ENCODE results near the gene BOLA3.
"Not testable (repeated sequence)": the region's sequence is repeated elsewhere in the genome, so short reads cannot be mapped to it uniquely, and the experiment has no call there.

The BOLA3 gene

DNA sequence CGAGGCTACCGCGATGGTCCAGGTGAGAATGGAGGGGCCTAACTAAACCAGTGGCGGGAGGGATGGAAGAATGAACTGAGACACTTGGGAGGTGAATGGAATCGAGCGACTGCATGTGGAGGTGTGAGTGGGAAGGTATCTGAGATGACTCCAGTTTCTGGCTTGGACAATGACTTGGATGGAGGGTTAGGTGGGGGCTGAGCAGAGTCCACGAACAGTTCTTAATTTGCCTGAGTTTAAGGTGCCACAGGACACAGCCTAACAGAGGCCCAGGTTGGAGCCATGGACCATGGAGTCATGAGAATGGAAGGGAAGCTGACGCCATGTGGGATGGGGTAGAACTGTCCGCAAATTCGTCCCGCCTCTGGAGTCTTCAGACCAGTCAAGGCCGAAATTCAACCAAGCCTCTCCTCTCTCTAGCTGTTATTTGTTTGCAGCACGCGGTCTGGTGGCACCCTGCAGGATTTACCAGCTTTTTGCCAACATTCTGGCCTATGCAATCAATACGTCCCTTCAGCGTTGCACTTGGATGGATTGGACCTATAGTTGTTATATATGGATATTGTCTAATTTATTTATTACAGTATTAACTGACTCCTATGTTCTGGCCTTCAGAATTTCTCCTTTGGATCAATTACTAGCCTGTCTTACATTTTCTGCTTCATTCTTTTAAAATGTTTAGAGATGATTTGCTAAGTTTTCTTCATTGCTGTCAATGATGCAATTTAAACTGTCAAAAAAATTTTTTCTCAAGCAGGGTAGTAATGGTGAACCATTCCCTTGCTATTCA, 940 bp upstream of the BOLA3 start:
- DNase-seq = no peak

DNA sequence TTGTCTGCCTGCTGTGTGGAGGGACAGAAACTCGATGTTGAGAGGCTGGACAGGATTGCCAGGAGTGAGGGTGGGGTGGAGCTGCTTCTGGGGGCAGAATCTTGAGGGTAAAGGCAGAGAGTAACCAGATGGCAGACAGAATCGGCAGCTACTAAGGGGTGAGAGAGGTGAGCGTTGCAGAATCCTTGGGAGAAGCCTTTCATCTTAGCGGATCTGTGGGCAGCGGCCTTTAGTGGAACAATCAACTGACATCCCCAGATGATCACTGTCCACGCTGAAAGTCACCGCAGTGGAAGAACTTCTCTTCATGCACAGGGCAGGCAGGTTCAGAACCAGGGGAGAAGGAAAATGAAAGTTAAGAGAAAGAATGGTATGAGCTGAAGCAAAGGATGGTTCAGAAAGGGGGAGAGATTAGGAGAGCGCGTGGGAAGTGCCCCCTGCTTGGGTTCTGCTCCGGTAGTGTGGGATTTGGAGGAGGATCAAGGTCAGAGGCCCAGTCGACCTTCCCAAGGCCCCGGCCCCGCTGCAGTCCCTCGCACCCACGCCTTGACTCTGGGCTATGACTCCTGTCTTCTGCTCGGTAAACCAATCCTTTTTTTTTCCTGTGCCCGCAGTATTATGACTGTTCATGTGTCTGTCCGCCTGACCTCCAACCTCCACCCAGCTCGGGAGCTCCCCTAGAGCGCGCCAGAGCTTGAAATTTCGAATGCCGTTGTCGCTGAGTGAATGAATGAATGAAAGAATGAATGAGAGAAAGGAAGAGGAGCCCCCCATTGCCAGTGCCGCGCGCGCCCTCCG, 584 bp downstream of the BOLA3 start:
- DNase-seq = no peak

DNA sequence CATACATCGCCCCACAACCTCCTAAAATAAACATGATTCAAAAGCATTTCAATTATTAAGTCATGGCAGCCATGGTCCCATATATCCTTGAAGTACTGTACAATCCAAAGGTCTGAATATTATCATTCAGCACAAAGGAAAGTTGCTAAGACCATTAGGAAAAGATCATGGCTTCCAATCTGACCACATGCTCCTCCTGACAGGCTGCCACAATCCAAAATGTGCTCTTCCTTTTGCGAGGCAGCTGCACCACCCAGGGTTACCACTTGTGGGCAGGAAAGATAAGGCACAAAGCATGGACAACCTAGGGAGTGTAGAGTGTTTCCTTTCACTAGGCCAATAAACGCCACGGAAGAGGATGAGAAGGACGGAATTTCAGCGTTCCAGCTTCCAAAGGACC, 5.4 kb downstream of the BOLA3 start:
- no peak for DNase-seq

DNA sequence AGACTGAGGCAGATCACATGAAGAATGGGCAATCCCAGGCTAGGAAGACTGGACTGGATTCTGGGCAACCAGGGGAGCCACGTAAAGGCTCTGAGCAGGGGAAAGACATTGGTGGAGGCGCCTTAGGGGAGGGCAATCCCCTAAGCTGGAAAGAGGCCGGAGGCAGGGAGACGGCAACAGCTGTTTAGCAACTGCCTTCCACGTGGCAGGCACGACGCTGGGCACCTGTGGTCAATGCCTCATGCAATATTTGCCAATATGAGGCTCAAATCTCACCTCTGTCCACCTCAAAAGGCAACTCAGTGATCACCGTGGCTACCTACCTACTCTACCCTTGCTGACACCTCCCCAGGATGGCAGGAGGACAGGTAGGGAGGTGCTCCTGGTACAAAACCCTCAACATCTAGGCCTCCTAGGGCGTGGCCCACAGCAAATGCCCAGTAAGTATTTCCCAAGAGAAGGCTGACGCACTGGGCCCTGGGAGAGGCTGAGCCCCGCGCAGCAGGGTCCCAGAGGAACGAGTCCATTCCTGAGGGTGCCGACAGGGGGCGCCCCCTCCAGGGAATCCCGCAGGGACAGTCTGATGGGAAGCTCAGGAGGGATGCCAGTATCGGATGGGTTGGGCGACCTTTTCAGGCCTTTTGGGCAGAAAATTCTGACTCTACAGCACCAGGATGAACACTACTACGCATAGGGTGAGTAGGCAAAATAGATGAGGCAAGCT, 8.9 kb downstream of the BOLA3 start:
- no peak for DNase-seq

DNA sequence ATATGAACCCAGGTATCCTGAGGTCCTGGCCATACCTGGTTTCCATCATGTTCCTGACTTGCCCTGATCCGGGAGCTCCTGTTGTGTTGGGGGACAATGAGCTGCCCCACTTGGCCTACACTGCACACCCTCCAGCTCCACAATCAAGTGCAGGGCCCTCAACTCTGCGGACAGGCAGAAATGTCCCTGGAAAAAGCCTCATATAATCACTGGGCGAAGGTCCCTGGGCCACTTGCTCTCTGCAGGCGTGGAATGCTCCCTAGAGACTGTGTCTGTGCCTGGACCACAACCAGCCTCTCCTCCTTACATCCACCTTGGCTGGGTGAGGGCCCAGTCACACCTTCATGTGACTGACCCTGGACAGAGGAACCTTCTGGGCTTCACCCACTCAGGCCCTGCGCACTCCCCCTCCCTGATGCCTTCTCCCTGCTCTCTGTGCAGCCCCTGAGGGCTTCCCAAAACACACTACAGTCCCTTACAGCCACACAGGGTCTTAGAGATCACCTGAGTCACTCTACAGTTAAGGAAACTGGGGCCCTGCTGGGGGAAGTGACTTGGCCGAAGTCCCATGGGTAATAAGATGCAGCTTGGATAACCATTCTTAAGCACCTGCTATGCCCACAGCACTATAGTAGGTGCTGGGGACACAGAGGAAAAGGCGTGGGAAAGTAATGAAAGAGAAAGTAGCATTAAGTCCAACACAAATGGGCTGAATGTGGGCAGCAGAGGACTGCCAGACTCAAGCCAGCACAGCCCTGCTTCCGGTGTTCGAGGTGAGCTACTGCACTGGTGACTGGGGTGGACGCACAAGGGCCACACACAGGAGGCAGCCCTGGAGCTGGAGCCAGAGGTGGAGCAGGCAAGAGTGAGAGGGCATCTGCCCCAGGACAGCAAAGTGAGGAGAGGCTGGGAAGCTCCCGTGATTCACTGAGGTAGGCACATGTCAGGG, 9.8 kb downstream of the BOLA3 start:
- DNase-seq = no peak

DNA sequence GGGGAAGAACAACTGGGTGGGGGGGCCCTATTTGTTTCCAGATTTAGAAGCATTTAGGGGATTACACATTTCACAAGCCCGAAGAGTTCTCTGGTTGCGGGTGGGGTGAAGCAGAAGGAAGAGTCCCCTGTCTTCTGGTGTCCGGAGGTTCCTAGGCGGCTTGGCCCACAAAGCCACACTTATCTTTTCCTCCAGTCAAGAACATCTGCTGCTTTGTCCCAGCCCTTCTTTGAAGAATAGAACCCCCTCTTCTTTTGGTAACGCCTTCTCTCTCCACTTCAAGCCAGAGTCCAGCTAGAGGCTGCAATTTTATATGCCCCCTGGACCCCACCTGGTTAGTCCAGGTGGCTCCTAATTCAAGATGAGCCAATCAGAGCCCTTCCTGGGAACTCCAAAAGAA, 15.8 kb downstream of the BOLA3 start:
- no peak for DNase-seq

DNA sequence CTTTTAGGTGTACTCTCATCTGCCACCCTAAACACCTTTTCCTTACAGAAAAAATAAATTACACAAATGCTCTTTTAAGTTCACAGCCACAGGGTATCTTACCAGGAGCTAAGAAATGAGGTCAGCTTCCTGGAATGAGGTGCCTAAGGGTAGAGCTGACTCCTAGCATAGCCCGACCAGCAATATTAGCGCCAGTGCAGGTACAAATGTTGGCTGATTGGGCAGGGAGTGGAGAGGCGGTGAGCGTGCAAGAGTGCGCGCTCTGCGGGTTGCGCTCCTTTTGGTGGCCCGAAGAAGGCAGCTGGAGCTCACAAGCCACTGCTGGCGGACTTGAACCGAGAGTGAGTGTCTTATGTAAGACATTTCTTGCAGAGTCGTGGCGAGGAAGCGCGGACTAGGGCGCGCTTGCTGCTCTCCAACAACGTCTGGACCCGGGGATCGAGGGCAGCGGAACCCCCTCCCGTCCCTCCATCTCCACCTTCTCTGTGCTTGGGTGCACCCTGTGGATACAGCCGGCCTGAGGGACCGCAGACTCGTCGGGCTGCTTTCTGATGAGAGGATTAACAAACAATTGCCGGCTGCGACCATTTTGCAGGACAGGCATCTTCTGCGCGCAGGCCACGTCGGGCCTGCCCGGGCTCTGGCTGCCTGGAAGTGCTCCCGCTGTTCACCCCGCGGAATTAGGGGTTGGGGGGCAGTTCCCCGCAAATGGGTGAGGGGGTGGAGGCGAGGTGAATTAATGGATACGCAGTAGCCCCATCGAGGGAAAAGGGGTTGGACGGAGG, 17.3 kb downstream of the BOLA3 start:
- DNase-seq = no peak

DNA sequence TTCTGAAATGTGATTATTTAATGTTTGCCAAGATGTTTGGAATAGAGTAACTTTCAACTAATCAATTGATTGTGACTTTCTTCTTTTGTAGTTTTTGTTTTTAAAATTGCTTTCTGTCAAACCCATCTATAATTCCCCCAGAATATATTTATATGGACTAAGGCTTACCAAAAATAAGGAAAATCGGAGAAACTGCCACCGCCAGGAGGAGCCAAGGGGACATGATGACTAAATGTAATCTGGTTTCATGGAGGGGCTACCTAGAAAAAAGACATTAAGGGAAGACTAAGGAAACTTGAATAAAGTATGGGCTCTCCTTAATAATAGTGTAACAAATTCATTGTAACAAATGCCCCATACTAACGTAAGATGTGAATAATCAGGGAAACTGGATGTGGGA, 19.5 kb downstream of the BOLA3 start:
- no peak for DNase-seq

DNA sequence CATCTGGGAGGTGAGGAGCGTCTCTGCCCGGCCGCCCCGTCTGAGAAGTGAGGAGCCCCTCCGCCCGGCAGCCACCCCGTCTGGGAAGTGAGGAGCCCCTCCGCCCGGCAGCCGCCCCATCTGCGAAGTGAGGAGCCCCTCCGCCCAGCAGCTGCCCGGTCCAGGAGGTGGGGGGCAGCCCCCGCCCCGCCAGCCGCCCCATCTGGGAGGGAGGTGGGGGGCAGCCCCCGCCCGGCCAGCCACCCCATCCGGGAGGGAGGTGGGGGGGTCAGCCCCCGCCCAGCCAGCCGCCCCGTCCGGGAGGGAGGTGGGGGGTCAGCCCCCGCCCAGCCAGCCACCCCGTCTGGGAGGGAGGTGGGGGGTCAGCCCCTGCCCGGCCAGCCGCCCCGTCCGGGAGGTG, 23.8 kb downstream of the BOLA3 start:
- DNase-seq = not testable (repeated sequence)

DNA sequence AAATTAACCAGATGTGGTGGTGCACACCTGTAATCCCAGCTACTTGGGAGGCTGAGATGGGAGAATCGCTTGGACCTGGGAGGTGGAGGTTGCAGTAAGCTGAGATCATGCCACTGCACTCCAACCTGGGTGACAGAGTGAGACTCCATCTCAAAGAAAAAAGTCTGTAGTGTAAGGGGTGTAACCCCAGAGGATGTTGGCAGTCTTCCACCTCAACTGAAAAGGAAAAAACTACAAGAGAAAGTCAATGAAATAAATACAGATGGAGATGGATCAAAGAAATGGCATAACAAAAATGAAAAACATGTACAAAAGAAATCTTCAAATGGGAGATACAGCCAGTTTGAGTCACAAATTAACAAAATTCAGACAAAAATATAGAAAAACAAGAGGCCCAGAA, 25.9 kb downstream of the BOLA3 start:
- DNase-seq = not testable (repeated sequence)

DNA sequence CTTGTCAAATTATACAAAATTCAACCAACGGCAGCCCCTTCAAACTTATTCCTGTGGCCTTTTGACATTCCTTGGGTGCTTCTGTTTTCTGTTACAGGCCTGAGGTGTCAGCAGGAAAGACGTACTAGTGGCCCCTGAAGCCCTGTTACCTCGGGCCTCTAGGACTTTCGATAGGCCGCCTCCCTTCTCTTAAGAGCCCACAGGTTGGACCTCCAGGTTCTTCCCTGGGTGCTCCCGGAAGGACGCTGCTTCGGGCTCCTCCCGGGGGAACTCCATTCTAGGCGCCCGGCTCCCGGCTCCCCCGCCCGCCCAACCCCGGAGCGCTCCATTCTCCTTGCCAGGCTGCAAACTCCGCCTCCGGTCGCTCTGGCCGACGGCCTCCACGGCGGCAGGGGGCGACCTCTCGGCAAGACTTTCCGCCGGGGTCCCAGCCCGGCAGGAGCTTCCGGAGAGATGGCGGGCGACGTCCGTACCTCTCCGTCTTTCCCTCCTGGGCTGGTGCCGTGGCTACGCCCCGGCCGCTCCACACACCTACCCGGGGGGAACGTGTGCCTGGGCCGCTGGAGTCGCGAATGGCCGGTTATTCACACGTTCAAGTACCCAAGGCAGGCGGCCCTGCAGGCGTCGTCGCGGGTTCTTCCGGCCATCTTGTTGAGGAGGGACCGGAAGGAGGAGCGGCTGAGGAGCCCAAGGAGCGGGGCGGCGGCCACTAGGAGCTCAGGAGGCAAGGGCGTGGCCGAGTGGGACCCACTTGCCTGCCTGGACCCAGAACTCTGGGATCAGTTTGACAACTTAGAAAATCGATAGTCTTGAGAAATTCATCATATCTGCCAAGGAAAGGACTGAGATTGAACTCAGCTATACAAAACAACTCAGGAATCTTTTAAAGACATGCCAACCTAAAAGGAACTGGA, 27.5 kb downstream of the BOLA3 start:
- DNase-seq = peak; percentile 55 to 82 (median 72)

DNA sequence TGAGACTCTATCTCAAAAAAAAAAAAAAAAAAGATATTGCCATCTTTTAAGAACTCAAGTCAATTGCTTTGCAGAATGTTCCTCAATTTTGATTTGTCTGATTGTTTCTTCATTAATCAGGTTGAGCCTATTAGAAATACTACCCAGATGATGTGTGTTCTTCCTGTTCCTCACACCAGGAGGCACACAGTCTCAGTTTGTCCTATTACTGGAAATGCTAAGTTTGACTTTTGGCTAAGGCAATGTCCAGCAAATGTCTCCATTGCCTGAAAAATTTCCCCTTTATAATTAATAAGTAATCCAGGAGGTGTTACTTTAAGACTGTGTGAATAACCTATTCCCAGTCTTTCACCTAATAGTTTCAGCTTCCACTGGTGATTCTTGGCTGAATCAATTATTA, 28.4 kb downstream of the BOLA3 start:
- no peak for DNase-seq

DNA sequence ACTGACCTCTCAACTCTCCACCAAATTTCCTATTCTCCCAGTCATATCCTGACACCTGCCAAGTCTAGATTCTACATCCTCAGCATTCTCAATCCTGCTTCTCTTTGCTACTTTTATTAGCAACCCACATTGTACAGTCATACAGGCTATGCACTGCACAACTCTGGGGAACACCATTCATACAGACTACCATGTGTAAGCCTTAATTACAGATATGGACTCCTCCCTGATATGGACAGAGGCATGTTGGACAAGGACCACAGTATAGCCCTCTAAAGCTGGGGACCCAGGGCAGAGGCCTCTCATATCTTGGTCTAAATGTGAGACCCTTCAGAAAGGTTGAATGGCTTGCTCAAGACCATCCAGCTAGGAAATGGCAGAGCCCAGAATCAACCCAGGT, 36.3 kb downstream of the BOLA3 start:
- no peak for DNase-seq

DNA sequence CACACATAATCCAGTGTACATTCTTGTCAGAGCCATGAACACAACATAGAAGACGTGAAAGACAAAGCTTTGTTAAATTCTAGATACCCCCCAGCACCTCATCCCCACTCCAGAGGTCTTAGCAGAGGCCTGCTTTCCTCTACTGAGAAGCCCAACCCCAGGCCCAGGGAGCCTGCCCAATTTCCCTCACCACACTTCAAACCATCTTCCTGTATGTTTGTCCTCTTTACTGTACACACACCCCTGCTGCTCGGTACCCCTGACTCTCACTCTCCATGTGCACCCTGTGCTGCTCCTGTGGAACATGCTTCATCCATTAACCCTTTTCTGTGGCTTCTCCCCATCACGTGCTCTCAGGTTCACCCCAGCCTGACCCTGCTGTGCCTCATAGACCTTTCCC, 37.2 kb downstream of the BOLA3 start:
- no peak for DNase-seq

DNA sequence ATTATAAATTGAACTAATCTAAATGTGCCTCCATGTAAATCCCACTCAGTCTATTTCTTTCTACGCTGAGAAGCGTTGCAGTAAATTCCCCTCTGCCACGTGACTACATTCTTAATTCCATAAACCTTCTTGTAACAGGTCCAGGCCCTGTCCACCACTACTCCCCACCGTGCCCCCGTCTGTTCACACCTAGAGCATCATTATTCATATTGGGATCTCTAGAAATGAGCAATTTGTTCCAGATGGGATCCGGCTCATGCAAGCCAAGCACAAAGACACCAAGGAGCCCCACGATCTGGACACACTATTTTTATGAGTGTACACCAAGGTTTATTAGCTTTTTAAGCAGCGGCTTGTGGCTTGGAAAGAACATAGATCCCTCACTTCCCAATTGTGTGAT, 38.2 kb downstream of the BOLA3 start:
- DNase-seq = no peak

DNA sequence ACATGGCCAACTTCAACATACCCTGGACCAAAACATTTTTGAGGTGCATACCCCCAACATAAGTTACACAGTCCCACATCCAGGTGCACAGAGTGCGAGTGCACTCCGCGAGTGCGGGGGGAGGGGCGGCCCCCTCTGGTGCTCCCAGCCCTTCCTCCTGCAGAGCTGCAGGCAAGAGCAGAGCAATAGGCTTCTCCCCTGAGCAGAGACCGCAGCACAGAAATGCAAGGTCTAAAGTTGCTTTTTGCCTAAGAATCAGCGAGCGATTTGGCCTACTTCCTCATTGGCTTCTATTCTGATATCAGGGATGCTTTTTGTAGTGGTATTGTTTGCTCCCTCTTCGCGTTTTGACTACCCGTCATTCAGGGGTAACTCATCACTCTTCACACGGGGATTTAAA, 40.6 kb downstream of the BOLA3 start:
- no peak for DNase-seq

DNA sequence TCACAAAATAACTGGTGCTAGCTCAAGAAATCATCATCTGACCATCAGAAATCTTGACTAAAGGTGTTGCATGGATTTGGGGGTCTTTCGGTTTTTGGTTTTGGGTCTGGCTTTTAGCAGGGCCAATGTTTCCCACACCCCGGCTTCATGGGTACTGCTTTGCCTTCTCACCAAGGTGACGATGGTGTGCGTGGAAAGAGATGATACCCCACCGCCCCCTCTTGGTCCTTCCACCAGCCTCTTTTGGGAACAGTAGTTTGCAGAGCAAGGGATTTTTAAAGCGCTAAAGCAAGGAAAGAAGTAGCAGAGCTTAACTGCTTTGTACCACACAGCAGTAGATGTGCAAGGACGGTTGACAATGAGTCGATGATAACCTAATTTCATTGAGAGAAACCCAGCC, 42.3 kb downstream of the BOLA3 start:
- no peak for DNase-seq

DNA sequence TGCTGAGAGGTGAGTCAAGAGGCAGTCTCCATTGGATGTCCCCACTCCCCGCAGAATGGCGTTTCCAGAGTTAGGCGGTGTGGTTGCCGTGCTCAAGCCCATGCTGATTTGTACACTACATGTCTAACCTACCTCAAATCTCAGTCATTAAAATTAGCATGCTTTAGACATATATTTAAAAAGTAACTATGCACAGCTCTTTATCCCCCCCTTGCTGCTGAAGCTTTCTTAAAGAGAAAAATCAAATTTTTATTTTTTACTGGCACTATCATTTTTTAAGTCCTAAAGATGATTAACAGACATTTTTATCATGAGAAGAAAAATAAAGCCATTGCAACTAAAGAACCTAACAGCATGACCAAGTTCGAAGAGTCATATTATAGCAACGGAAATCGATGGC, 42.9 kb downstream of the BOLA3 start:
- DNase-seq = peak in 2 of 6 experiments; percentile 9 to 21

DNA sequence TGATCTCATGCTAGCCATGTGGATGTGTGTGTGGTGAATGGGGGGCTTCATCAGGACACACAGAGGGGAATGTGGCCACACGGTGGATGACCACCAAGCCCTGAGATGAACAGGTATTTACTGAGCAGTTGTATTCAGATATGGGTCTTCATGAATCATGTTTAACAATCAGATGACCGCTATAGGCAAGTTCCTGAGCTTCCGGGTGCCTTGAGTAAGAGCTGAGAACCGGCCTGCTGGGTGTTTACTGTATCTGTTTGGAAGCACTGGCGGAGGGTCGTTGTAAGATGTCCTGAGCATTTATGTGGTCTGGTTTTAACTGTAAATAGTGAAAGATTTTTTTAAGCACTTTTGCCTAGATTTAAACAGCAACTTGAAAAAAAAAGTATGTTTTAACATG, 43.9 kb downstream of the BOLA3 start:
- no peak for DNase-seq

DNA sequence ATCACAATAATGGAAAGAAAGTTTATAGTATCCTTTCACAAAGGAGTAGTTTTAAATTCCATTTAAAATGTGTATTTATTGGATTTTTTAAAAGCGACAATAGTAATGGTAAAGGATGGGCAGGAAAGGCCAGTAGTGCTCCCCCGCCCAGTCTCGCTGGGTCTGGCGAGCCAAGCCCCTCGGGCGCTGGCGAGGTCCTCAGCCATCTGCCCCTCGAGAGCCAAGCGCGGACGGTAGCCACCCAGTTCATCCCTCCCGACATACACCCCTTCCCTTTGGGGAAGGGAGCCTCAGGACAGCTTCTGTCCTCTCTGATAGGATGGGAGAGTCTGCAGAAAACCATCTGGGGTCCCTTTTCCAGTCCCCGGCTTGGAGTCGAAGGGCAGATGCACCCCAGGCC, 45.2 kb downstream of the BOLA3 start:
- no peak for DNase-seq

Data from stimulated activated naive CD4-positive, alpha-beta T cell (primary cell).